Measurements from ENCODE around the gene KANSL1.

DNA sequence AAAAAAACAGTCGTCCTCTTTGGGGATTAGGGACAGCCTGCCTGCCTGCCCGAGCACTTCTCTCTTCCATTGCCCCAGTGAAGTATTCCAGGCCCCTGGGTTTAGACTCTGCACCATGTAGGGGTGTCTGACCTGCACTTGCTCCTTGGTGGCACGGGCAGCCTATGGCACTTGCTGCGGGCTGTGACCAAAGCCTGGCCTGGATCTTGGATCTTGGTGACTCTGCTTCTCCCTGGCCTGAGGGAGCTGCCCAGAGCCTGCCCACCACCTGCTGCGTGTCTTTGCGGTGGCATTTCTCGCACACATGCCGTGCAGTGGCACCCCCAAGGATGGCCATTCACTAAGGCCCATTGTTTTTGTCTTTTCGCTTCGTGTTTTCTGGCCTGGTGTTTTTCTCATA, 200.3 kb downstream of the KANSL1 start:
- TF ChIP-seq, protein P1, sequence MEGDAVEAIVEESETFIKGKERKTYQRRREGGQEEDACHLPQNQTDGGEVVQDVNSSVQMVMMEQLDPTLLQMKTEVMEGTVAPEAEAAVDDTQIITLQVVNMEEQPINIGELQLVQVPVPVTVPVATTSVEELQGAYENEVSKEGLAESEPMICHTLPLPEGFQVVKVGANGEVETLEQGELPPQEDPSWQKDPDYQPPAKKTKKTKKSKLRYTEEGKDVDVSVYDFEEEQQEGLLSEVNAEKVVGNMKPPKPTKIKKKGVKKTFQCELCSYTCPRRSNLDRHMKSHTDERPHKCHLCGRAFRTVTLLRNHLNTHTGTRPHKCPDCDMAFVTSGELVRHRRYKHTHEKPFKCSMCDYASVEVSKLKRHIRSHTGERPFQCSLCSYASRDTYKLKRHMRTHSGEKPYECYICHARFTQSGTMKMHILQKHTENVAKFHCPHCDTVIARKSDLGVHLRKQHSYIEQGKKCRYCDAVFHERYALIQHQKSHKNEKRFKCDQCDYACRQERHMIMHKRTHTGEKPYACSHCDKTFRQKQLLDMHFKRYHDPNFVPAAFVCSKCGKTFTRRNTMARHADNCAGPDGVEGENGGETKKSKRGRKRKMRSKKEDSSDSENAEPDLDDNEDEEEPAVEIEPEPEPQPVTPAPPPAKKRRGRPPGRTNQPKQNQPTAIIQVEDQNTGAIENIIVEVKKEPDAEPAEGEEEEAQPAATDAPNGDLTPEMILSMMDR (IDR thresholded peaks at IDR 0.05): no peak
- no peak for TF ChIP-seq POLR2A (IDR thresholded peaks at IDR 0.05)
